ENCODE data around the gene DNAJC3.
"Not testable (repeated sequence)": the region's sequence is repeated elsewhere in the genome, so short reads cannot be mapped to it uniquely, and the experiment has no call there.

The DNAJC3 gene

GRCh38 chr13:95771905-95772304 lies 95.0 kb downstream of the DNAJC3 start:
- no peak for DNase-seq (ENCODE audit: low read depth in 2 of 2, low spot score in 1 of 2)

GRCh38 chr13:95779522-95779921 lies 102.6 kb downstream of the DNAJC3 start:
- DNase-seq (ENCODE audit: low read depth in 2 of 2, low spot score in 1 of 2), result no peak

- DNase-seq (ENCODE audit: low read depth in 2 of 2, low spot score in 1 of 2), result no peak
These were observed 104.1 kb downstream of the DNAJC3 start for GRCh38 chr13:95781016-95781415.

- not testable (repeated sequence) for DNase-seq (ENCODE audit: low read depth in 2 of 2, low spot score in 1 of 2)
These were observed 105.0 kb downstream of the DNAJC3 start for GRCh38 chr13:95781940-95782339.

GRCh38 chr13:95783747-95784146 lies 106.8 kb downstream of the DNAJC3 start:
- no peak for DNase-seq (ENCODE audit: low read depth in 2 of 2, low spot score in 1 of 2)

- no peak for DNase-seq (ENCODE audit: low read depth in 2 of 2, low spot score in 1 of 2)
These were observed 107.4 kb downstream of the DNAJC3 start for GRCh38 chr13:95784161-95784899.

- no peak for DNase-seq (ENCODE audit: low read depth in 2 of 2, low spot score in 1 of 2)
These were observed 108.0 kb downstream of the DNAJC3 start for GRCh38 chr13:95784900-95785290.

GRCh38 chr13:95787356-95788099 lies 110.6 kb downstream of the DNAJC3 start:
- no peak for DNase-seq (ENCODE audit: low read depth in 2 of 2, low spot score in 1 of 2)

GRCh38 chr13:95788100-95788463 lies 111.1 kb downstream of the DNAJC3 start:
- DNase-seq (ENCODE audit: low read depth in 2 of 2, low spot score in 1 of 2), result no peak

- not testable (repeated sequence) for DNase-seq (ENCODE audit: low read depth in 2 of 2, low spot score in 1 of 2)
These were observed 112.4 kb downstream of the DNAJC3 start for GRCh38 chr13:95789315-95789714.

- DNase-seq (ENCODE audit: low read depth in 2 of 2, low spot score in 1 of 2), result no peak
These were observed 114.3 kb downstream of the DNAJC3 start for GRCh38 chr13:95791084-95791722.

- DNase-seq (ENCODE audit: low read depth in 2 of 2, low spot score in 1 of 2), result no peak
These were observed 116.1 kb downstream of the DNAJC3 start for GRCh38 chr13:95793018-95793555.

GRCh38 chr13:95793781-95794180 lies 116.8 kb downstream of the DNAJC3 start:
- no peak for DNase-seq (ENCODE audit: low read depth in 2 of 2, low spot score in 1 of 2)

- no peak for DNase-seq (ENCODE audit: low read depth in 2 of 2, low spot score in 1 of 2)
These were observed 120.1 kb downstream of the DNAJC3 start for GRCh38 chr13:95797016-95797415.

- no peak for DNase-seq (ENCODE audit: low read depth in 2 of 2, low spot score in 1 of 2)
These were observed 123.5 kb downstream of the DNAJC3 start for GRCh38 chr13:95800436-95800835.

GRCh38 chr13:95801825-95802224 lies 124.9 kb downstream of the DNAJC3 start:
- DNase-seq (ENCODE audit: low read depth in 2 of 2, low spot score in 1 of 2), result no peak

GRCh38 chr13:95805921-95806320 lies 129.0 kb downstream of the DNAJC3 start:
- DNase-seq (ENCODE audit: low read depth in 2 of 2, low spot score in 1 of 2), result no peak

GRCh38 chr13:95809429-95809828 lies 132.5 kb downstream of the DNAJC3 start:
- DNase-seq (ENCODE audit: low read depth in 2 of 2, low spot score in 1 of 2), result no peak

- no peak for DNase-seq (ENCODE audit: low read depth in 2 of 2, low spot score in 1 of 2)
These were observed 136.2 kb downstream of the DNAJC3 start for GRCh38 chr13:95813139-95813538.

GRCh38 chr13:95814495-95814894 lies 137.6 kb downstream of the DNAJC3 start:
- DNase-seq (ENCODE audit: low read depth in 2 of 2, low spot score in 1 of 2), result no peak

- no peak for DNase-seq (ENCODE audit: low read depth in 2 of 2, low spot score in 1 of 2)
These were observed 145.4 kb downstream of the DNAJC3 start for GRCh38 chr13:95822303-95822702.

GRCh38 chr13:95833126-95833525 lies 156.2 kb downstream of the DNAJC3 start:
- no peak for DNase-seq (ENCODE audit: low read depth in 2 of 2, low spot score in 1 of 2)

Data from stimulated activated CD8-positive, alpha-beta memory T cell treated with anti-CD3 and anti-CD28 coated beads, Interleukin-4, amount 100 ng/mL, for 1 hour (primary cell).